ENCODE measurements around the gene CACNG4.

The CACNG4 gene

GRCh38 chr17:66985338-66986237, 21.1 kb downstream of the CACNG4 start:
- no peak for FAIRE-seq

DNA sequence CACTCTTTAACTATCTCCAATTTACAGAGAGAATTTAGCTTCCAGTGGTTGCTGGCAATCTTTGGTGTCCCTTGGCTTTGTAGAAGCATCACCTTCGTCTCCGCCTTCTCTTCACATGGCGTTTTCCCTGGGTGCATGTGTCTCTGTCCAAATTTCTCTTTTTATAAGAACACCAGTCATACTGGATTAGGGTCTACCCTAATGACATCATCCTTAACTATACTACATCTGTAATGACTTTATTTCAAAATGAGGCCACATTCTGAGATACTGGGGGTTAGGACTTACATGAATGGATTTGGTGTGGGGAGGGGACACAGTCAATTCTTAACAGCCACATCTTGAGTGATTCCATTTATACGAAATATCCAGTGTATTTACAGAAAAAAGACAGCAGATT, 22.2 kb downstream of the CACNG4 start:
- FAIRE-seq = no peak

- no peak for FAIRE-seq
Measured at GRCh38 chr17:66987059-66987616, 22.6 kb downstream of the CACNG4 start.

DNA sequence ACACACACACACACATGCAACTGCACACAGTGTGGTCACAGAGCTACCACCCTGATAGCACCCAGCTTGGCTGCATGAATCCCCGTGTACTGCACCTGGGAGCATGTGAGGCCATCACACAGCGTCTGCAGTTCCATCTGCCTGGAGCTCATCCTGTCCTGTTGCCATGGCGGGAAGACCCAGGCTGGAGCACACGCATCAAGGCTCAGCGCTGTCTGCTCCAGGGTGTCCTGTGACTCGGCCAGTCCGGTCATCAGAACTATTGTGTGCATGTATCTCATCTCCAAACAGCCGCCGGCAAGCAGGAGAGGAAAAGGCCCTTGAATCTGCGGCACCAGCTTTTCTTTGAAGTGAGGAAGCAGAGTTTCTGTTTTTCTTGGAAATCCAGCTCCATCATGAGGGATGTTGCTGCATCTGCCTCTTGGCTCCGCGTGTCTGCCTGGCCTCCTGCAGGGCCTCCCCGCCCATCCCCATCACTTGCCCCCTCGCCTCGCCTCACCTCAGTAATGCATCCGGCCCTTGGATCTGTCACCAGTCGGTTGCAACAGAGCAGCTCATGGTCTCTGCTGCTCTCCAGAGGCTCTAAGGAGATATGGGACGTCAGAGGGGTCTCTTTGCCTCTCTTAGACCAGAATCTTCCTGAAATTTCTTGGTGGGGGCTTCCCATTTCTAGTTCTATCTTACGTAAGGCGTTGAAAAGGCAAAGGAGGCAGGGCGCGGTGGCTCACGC, 23.7 kb downstream of the CACNG4 start:
- FAIRE-seq = no peak

DNA sequence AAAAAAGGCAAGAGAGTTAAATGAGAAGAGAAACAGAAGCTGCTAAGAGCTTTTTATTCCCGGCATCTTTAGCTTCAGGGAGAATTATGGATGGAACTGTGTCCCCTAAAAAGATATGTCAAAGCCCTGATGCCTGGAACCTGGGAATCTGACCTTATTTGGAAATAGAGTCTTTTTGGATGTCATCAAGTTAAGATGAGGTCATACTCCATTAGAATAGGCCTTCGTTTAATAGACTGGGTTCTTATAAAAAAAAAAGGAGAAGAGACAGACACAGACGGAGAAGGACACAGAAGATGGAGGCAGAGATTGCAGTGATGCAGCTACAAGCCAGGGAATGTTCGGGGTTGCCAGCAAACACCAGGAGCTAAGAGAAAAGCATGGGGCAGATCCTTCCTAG, 24.6 kb downstream of the CACNG4 start:
- FAIRE-seq = no peak

DNA sequence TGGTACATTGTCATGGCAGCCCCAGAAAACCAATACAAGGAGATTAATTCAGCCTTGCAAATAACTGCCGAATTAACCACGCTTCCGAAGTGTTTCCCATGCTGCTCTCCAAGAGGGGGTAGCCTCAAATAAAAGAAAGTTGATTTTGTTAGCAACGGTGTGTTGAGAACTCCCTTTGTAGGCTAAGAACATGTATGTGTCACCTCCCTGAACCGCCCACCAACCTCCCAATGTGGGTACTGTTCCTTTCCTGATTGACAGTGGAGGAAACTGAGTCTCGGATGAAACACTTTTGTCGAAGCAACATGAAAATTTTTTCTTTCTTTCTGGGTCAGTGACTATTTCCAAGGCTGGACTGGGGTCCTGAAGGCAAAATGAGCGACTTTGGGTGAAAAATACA, 25.1 kb downstream of the CACNG4 start:
- FAIRE-seq = no peak

GRCh38 chr17:66990047-66990446, 25.5 kb downstream of the CACNG4 start:
- FAIRE-seq = no peak

- no peak for FAIRE-seq
Measured at GRCh38 chr17:66992911-66993442, 28.5 kb downstream of the CACNG4 start.

GRCh38 chr17:66994361-66994760, 29.9 kb downstream of the CACNG4 start:
- no peak for FAIRE-seq

- no peak for FAIRE-seq
Measured at GRCh38 chr17:66994930-66995535, 30.5 kb downstream of the CACNG4 start.

GRCh38 chr17:66995944-66996343, 31.4 kb downstream of the CACNG4 start:
- FAIRE-seq = no peak

DNA sequence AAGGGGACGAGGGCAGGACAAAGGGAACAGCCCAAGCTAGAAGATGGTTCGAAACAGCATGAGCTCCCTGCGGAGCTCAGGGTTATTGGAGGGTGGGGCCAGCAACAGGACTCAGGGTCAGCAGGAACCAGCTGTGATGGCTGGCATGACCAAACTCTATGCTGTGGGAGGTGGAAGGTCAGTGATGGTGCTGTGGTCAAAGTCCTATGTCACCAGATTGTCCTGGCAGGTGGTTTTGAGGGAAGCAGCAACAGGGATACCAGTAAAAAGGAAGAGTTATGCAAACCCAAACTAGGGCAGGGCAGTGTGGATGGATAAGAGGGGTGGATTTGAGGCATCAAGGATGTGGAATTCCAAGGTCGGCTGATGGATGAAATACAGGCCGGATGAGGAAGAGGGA, 32.4 kb downstream of the CACNG4 start:
- no peak for FAIRE-seq

DNA sequence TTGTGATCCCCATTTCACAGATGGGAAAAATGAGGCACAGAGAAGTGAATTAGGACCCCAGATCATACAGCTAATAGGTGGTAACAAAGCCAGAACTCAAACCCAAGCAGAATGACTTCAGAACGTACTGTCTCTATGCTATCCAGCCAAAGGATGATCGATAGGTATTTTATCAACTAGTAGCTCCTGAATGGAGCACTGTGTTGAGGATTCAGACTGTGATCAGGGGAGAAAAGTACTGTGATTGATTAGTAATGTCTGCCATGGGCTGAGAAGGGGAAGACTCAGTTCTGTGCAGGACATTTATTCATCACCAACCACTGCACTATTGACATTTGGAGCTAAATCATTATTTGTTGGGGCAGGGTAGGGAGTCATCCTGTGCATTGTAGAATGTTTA, 38.7 kb downstream of the CACNG4 start:
- no peak for FAIRE-seq

GRCh38 chr17:67004181-67004580, 39.7 kb downstream of the CACNG4 start:
- no peak for FAIRE-seq

GRCh38 chr17:67007266-67007665, 42.8 kb downstream of the CACNG4 start:
- FAIRE-seq = no peak

DNA sequence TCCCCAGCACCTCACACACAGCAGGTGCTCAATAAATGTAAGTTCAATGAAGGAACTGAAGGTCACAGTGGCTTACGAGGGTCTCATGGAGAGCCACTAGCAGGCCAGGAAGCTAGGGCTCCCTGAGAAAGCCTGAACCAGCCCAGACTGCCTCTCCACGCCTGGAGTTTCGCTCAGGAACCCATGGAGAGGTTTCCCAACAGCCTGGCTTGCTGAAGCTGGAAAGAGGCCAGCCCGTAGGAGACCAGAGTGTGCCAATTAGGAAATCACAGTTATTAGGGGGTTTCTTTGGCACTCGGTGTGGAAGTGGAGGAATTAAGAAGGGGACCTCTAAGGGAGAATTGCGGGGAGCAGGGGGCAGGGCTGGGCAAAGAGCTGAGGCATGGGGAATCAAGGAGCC, 43.6 kb downstream of the CACNG4 start:
- FAIRE-seq = no peak

GRCh38 chr17:67011527-67012175, 47.1 kb downstream of the CACNG4 start:
- no peak for FAIRE-seq

DNA sequence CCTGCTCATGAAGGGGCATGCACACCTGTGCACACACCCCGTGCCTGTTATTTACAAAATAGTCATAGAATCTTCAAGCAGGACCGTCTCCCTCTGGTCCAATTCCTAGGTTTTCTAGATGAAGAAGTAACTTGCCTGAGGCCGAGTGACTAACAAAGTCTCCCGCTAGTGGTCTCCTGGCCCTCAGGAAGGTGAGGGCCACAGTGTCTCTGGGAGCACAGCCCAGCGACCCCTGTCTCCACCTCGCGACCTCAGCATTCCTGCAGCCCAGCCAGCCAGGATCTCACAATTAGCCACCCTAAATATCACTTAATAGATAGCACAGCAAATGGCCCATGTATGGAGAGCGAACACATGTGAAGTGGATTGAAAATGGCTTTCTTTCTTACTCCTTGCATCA, 49.4 kb downstream of the CACNG4 start:
- FAIRE-seq = no peak

DNA sequence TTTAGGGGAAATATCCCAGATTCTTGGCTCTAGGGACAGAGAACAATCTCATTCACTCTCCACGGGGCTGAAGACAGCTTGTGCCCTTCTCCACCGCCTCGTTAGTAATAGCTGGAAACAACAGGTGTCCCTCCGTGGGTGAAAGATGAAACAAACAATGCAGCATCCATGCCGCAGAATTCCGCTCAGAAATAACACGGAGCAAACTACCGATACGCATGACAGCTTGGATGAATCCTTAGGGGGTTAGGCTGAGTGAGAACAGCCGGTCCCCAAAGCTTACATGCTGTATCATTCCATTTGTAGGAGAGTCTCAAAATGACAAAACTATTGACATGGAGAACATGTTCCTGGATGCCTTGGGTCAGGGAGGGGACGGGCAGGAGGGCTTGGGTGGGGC, 50.5 kb downstream of the CACNG4 start:
- no peak for FAIRE-seq

- no peak for FAIRE-seq
Measured at GRCh38 chr17:67016039-67016762, 51.7 kb downstream of the CACNG4 start.

DNA sequence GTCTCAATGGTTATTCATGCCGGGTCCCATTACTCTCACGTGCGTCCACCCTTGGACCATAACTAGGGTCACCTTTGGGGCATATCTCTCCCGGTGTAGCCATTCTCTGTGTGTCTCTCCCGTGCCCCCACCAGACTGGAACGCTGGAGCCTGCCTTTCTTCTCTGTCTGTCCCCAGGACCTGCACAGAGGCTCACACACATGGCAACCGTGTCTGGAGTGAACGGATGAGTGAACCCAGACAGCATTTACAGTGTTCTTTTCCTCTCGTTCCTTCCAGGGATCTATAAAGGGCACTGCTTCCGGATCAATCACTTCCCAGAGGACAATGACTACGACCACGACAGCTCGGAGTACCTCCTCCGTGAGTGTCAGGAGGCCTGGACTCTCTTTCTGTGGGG, 53.4 kb downstream of the CACNG4 start:
- FAIRE-seq = no peak
